AG09319 (cell line): Measurements from ENCODE around the gene RCOR1.

Source experiments
- DNase-seq: peaks from one replicate; pipeline ENCODE4 v3.0.0-alpha.2; 2010; ENCODE audit warnings: low read depth; ENCODE audit errors: extremely low read depth
- CTCF ChIP-seq: IDR thresholded peaks from 2 replicates; pipeline ENCODE4 v1.5.1; 2011; ENCODE audit warnings: low read depth, mild to moderate bottlenecking, inconsistent platforms, low read length, moderate library complexity

RCOR1 gene

GRCh38 chr14:102688290-102688689 is 95.8 kb downstream of the RCOR1 start:
- no peak for DNase-seq

GRCh38 chr14:102690509-102691286 is 98.2 kb downstream of the RCOR1 start:
- no peak for TF ChIP-seq CTCF
- no peak for DNase-seq

More at GRCh38 chr14:102688290-102688689, 95.8 kb downstream of the RCOR1 start:
- no peak for TF ChIP-seq CTCF

- no peak for DNase-seq
These were observed 99.3 kb downstream of the RCOR1 start for GRCh38 chr14:102691763-102692162.

GRCh38 chr14:102692334-102692733 is 99.9 kb downstream of the RCOR1 start:
- DNase-seq = no peak
- TF ChIP-seq CTCF = no peak

More at GRCh38 chr14:102691763-102692162, 99.3 kb downstream of the RCOR1 start:
- no peak for TF ChIP-seq CTCF

- DNase-seq = no peak
- no peak for TF ChIP-seq CTCF
These were observed 100.7 kb downstream of the RCOR1 start for GRCh38 chr14:102693006-102693755.

GRCh38 chr14:102694530-102695166 is 102.2 kb downstream of the RCOR1 start:
- peak; percentile 46 for DNase-seq
- peak; percentile 64 for TF ChIP-seq CTCF

GRCh38 chr14:102695167-102695555 is 102.7 kb downstream of the RCOR1 start:
- TF ChIP-seq CTCF = no peak
- no peak for DNase-seq
